Measurements from ENCODE around the gene PRKCH. TPM values are rescaled to one million over a fixed set of nuclear protein-coding genes. Genes with fewer than 3 reads are reported as not detected.

The PRKCH gene
- total RNA-seq, 2 donors from 2014 or later = 24.6 to 73.6 TPM

DNA sequence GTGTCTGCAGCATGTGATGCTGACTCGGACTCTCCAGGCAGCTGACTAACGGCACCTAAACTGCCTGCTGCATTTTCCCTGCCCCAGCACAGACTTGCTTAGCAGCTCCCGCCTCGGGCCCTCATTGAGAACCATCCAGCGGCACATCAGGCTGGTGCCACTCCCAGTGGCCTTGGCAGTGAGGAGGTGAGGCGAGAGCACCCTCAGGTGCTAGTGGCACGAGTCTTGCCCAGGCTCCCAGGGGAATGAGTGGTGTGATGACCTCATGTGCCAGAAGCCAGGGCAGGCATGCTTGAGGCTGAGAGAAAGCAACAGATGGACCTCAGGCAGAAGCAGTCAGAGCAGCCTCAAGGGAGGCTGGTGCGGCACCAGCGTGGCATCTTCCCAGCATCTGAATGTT, 60.2 kb downstream of the PRKCH start:
- ATAC-seq (ENCODE audit: insufficient number of reproducible peaks, low FRiP score, low read depth) (no peak), DNase-seq (ENCODE audit: low spot score) (no peak)
- TF ChIP-seq CTCF (IDR thresholded peaks at IDR 0.05) = no peak
- Histone ChIP-seq H3K9me3 (no peaks in the 10 kb centered on the region), H3K36me3 (no peaks in the 10 kb centered on the region), H3K4me1 (ENCODE audit: control insufficient read depth in 1 of 2, low read depth in 2 of 2) (no peaks in the 10 kb centered on the region), H3K4me3 (no peak overlapping the region), H3K27ac (no peak overlapping the region), H3K27me3 (replicated peaks; ENCODE audit: insufficient read depth) (no peaks in the 10 kb centered on the region)

DNA sequence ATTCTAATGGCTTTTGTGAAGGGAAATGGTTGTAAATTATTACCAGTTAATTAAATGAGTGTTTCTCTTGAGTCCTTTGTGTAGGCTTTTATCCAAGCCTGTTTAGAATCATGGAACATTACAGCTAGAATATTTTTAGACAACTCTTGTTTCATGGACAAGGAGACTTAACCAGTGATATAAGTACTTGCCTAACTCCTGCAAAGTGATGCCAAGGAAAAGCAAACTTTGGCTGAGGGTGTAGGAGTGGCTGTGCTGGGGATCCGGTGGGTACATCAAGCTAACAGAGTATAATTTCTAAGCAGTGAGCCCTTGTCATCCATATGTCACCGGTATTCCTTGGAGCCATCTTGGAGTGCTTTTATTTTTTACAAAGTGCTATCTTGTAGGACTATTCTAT, 61.5 kb downstream of the PRKCH start:
- Histone ChIP-seq H3K27me3 (replicated peaks; ENCODE audit: insufficient read depth) (no peaks in the 10 kb centered on the region), H3K4me1 (ENCODE audit: control insufficient read depth in 1 of 2, low read depth in 2 of 2) (no peaks in the 10 kb centered on the region), H3K36me3 (no peaks in the 10 kb centered on the region), H3K27ac (no peak overlapping the region), H3K4me3 (no peak overlapping the region), H3K9me3 (no peaks in the 10 kb centered on the region)
- no peak for TF ChIP-seq CTCF (IDR thresholded peaks at IDR 0.05)
- ATAC-seq (ENCODE audit: insufficient number of reproducible peaks, low FRiP score, low read depth) = no peak
- DNase-seq (ENCODE audit: low spot score) = no peak

DNA sequence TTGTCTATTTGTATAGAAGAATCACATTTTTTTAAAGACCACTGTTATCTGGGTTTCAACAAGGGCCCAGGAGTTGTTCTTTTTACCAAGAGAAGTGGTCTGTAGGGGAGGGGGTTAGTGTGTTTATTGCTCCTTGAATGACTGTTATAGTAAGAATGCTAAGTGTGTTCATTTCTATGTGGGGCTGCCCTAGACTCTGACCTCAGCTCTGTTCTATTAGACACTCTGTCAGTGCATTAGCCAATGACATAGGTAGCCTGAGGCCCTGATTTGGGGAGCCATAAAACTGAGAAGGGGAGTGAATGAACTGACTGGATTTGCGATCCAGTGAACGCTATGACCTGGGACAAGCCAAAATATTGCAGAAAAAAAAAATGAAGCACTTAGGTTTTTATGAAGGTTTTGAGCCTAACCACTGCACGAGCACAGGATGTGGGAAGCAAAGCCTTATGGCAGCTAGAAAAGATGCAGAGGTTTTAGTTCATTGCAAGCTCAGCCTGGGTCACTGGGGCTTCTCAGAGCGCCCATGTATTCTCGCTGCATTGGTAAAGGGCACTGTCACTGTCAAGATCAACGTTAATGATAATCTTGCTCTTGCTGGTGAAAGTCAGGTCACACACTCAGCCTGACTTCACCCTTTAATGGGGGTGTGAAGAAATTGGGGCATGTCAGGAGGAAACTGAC, 63.8 kb downstream of the PRKCH start:
- DNase-seq (ENCODE audit: low spot score) (no peak), ATAC-seq (ENCODE audit: insufficient number of reproducible peaks, low FRiP score, low read depth) (no peak)
- no peaks in the 10 kb centered on the region for H3K36me3 ChIP-seq
- no peak for TF ChIP-seq CTCF (IDR thresholded peaks at IDR 0.05)
- H3K27ac ChIP-seq = no peak overlapping the region
- no peak overlapping the region for H3K4me3 ChIP-seq
- H3K9me3 ChIP-seq = no peaks in the 10 kb centered on the region
- H3K4me1 ChIP-seq (ENCODE audit: control insufficient read depth in 1 of 2, low read depth in 2 of 2) = no peaks in the 10 kb centered on the region
- no peaks in the 10 kb centered on the region for H3K27me3 ChIP-seq (replicated peaks; ENCODE audit: insufficient read depth)

DNA sequence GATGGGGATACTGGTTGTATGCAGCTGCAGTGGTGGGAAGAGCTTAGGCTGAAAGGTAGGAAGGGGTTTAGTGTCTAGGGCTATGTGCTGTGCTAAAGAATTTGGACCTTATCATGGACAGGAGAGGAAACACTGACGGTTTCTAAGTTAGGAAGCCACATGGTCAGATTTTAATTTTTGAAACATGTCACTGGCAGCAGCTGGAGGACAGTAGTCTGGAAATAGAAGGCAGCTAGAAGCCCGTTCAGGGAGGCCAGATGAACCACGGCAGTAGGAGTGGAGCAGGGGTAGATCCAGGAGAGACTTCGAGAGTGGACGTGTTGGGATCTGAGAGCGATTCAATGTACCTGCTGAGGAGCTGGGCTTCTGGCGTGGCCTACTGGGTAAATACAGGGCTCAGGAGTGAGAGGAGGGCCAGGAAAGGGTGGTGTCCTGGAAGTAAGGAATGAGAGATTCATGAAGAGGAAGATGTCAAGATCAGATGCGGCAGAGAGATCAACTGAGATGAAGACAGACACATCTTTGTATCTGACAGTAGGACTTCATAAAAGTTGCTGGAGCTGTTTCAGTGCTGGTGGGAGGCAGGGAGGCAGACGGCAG, 64.9 kb downstream of the PRKCH start:
- no peak for TF ChIP-seq CTCF (IDR thresholded peaks at IDR 0.05)
- H3K9me3 ChIP-seq = no peaks in the 10 kb centered on the region
- no peaks in the 10 kb centered on the region for H3K27me3 ChIP-seq (replicated peaks; ENCODE audit: insufficient read depth)
- H3K4me3 ChIP-seq = no peak overlapping the region
- H3K4me1 ChIP-seq (ENCODE audit: control insufficient read depth in 1 of 2, low read depth in 2 of 2) = no peaks in the 10 kb centered on the region
- no peak for DNase-seq (ENCODE audit: low spot score)
- H3K36me3 ChIP-seq = no peaks in the 10 kb centered on the region
- H3K27ac ChIP-seq = no peak overlapping the region
- no peak for ATAC-seq (ENCODE audit: insufficient number of reproducible peaks, low FRiP score, low read depth)

DNA sequence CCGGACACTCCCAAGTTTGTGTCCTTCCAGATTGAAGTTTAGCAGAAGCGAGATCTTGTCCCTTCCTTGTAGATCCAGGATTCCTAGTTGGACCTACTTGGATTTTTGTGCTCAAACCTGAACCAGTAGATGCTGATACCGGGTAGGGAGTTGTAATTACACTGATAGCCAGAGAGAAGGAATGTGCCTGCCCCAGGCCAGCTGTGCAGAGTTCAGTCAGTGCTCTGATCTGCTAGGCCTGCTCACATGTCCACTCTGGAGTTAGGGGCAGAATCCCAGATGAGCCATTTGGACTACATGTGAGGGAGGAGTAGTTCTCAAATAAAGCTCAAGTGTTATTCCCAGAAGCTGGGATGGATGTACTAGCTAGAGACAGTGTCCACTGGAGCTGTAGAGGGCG, 65.7 kb downstream of the PRKCH start:
- no peak overlapping the region for H3K4me3 ChIP-seq
- ATAC-seq (ENCODE audit: insufficient number of reproducible peaks, low FRiP score, low read depth) = no peak
- DNase-seq (ENCODE audit: low spot score) = no peak
- H3K9me3 ChIP-seq = no peaks in the 10 kb centered on the region
- H3K36me3 ChIP-seq = no peaks in the 10 kb centered on the region
- H3K4me1 ChIP-seq (ENCODE audit: control insufficient read depth in 1 of 2, low read depth in 2 of 2) = no peaks in the 10 kb centered on the region
- TF ChIP-seq CTCF (IDR thresholded peaks at IDR 0.05) = no peak
- H3K27ac ChIP-seq = no peak overlapping the region
- no peaks in the 10 kb centered on the region for H3K27me3 ChIP-seq (replicated peaks; ENCODE audit: insufficient read depth)

Data from thoracic aorta (tissue), 2 donors.